Activated CD4-positive, alpha-beta T cell treated with anti-CD3 and anti-CD28 coated beads for 24 hours (primary cell): ENCODE results near the gene SYF2.
"Not testable (repeated sequence)": the region's sequence is repeated elsewhere in the genome, so short reads cannot be mapped to it uniquely, and the experiment has no call there.

Source experiments
- DNase-seq, 2 donors: peaks; one replicate each; pipeline ENCODE4 v3.0.0-alpha.2; 2020; ENCODE audit warnings: low read depth in 2 of 2

Gene SYF2

GRCh38 chr1:25232027-25232865, at the start of gene SYF2:
Gene SYF2 (minus strand): TSS chr1:25232502. CDS start chr1:25232467, 35 bp downstream.
- peak; percentile 83 to 87 for DNase-seq

GRCh38 chr1:25279693-25280111, 47.4 kb upstream of the SYF2 start:
- DNase-seq, result not testable (repeated sequence)

GRCh38 chr1:25278790-25279189, 46.5 kb upstream of the SYF2 start:
- not testable (repeated sequence) for DNase-seq

- DNase-seq, result not testable (repeated sequence)
Measured at GRCh38 chr1:25278358-25278757, 46.1 kb upstream of the SYF2 start.

GRCh38 chr1:25277295-25277694, 45.0 kb upstream of the SYF2 start:
- DNase-seq, result not testable (repeated sequence)

GRCh38 chr1:25275648-25276047, 43.3 kb upstream of the SYF2 start:
- not testable (repeated sequence) for DNase-seq

GRCh38 chr1:25272238-25272637, 39.9 kb upstream of the SYF2 start, which contains the start of gene RHD:
Gene RHD (plus strand): TSS chr1:25272509. CDS start chr1:25272548, 39 bp downstream.
- DNase-seq, result not testable (repeated sequence)

GRCh38 chr1:25268143-25268760, 36.0 kb upstream of the SYF2 start:
- DNase-seq, result not testable (repeated sequence)

- DNase-seq, result peak; percentile 83 to 87
Measured at GRCh38 chr1:25267288-25268142, 35.2 kb upstream of the SYF2 start.

GRCh38 chr1:25266554-25267287, 34.4 kb upstream of the SYF2 start:
- DNase-seq, result not testable (repeated sequence)

- not testable (repeated sequence) for DNase-seq
Measured at GRCh38 chr1:25260336-25260735, 28.0 kb upstream of the SYF2 start.

- not testable (repeated sequence) for DNase-seq
Measured at GRCh38 chr1:25259813-25260212, 27.5 kb upstream of the SYF2 start.

- no peak for DNase-seq
Measured at GRCh38 chr1:25257196-25257595, 24.9 kb upstream of the SYF2 start.

- DNase-seq, result no peak
Measured at GRCh38 chr1:25256578-25256965, 24.3 kb upstream of the SYF2 start.

GRCh38 chr1:25255706-25256577, 23.6 kb upstream of the SYF2 start:
- DNase-seq, result no peak

GRCh38 chr1:25253911-25254310, 21.6 kb upstream of the SYF2 start:
- DNase-seq, result no peak

- DNase-seq, result no peak
Measured at GRCh38 chr1:25247829-25248754, 15.8 kb upstream of the SYF2 start.

GRCh38 chr1:25247024-25247828, 14.9 kb upstream of the SYF2 start, which contains the start of gene RSRP1:
Gene RSRP1 (minus strand): TSS chr1:25247454. CDS start chr1:25246963, 491 bp downstream.
- peak; percentile 99 to 100 for DNase-seq
